ENCODE results near the gene OTOP3. TPM values are rescaled to one million over a fixed set of nuclear protein-coding genes. Genes with fewer than 3 reads are reported as not detected.
"Not testable (repeated sequence)": the region's sequence is repeated elsewhere in the genome, so short reads cannot be mapped to it uniquely, and the experiment has no call there.

The OTOP3 gene
- total RNA-seq, 4 donors from 2014 or later = 7.1 to 33.9 (median 24.0) TPM

- H3K4me1 ChIP-seq = peaks cover 11 to 39% (median 12%) of the 10 kb centered on the region in 3 donors
- no peak overlapping the region for H3K27ac ChIP-seq
- no peak for DNase-seq
- no peak overlapping the region for H3K4me3 ChIP-seq
- H3K36me3 ChIP-seq = no peaks in the 10 kb centered on the region
- no peaks in the 10 kb centered on the region for H3K9me3 ChIP-seq
- TF ChIP-seq POLR2A (IDR thresholded peaks at IDR 0.05) (no peak), CTCF (IDR thresholded peaks at IDR 0.05) (peak in 1 of 6 experiments; percentile 5)
- peaks cover 0 to under 1% (median 0%) of the 10 kb centered on the region in 4 donors for H3K27me3 ChIP-seq
- intact Hi-C loops (cut with DNase I) = loop anchor here (10.0 kb wide), 2 partner anchors 141 to 231 kb away; partner anchors contain the start of gene ARMC7
- no CpG with 5 or more reads among the region's 12 CpGs for WGBS, 2 donors
Observed at GRCh38 chr17:74963656-74964055, 28.0 kb downstream of the OTOP3 start.

GRCh38 chr17:74964246-74964761, 28.6 kb downstream of the OTOP3 start:
- WGBS, 2 donors = 87% methylated on average over 5 of the region's 12 CpGs; no CpG with 5 or more reads in 1 of the 2 donors
- TF ChIP-seq POLR2A (IDR thresholded peaks at IDR 0.05) = no peak
- no peak for TF ChIP-seq CTCF (IDR thresholded peaks at IDR 0.05)
- no peak for DNase-seq

GRCh38 chr17:74964988-74965622, 29.4 kb downstream of the OTOP3 start:
- DNase-seq = no peak
- no peak overlapping the region for H3K27ac ChIP-seq
- H3K4me1 ChIP-seq = peaks cover 11 to 52% (median 15%) of the 10 kb centered on the region in 3 donors
- no peaks in the 10 kb centered on the region for H3K36me3 ChIP-seq
- H3K4me3 ChIP-seq = no peak overlapping the region
- intact Hi-C loops (cut with DNase I) = loop anchor here (10.0 kb wide), 2 partner anchors 140 to 230 kb away; partner anchors contain the start of gene ARMC7
- no peaks in the 10 kb centered on the region for H3K9me3 ChIP-seq
- no peak for TF ChIP-seq POLR2A (IDR thresholded peaks at IDR 0.05)
- TF ChIP-seq CTCF (IDR thresholded peaks at IDR 0.05) = no peak
- WGBS, 2 donors = 39 to 59% methylated on average over 10 to 11 of the region's 14 CpGs
- peaks cover 0 to 8% (median 0%) of the 10 kb centered on the region in 4 donors for H3K27me3 ChIP-seq

More at GRCh38 chr17:74964246-74964761, 28.6 kb downstream of the OTOP3 start:
- Histone ChIP-seq H3K36me3 (no peaks in the 10 kb centered on the region), H3K4me1 (peaks cover 11 to 45% (median 16%) of the 10 kb centered on the region in 3 donors), H3K27ac (no peak overlapping the region), H3K27me3 (peaks cover 0 to 4% (median 0%) of the 10 kb centered on the region in 4 donors), H3K4me3 (no peak overlapping the region), H3K9me3 (no peaks in the 10 kb centered on the region)
- intact Hi-C loops (cut with DNase I) = loop anchor here (10.0 kb wide), 2 partner anchors 140 to 230 kb away; partner anchors contain the start of gene ARMC7

GRCh38 chr17:74968361-74968780, 32.7 kb downstream of the OTOP3 start:
- no peak overlapping the region for H3K4me3 ChIP-seq
- H3K9me3 ChIP-seq = no peaks in the 10 kb centered on the region
- H3K27ac ChIP-seq = no peak overlapping the region
- intact Hi-C loops (cut with DNase I) = loop anchor here (10.0 kb wide), 2 partner anchors 136 to 226 kb away; partner anchors contain the start of gene ARMC7
- H3K27me3 ChIP-seq = peaks cover 0 to 40% (median 1%) of the 10 kb centered on the region in 4 donors
- WGBS, 2 donors = 100% methylated on average over 1 of the region's 5 CpGs; no CpG with 5 or more reads in 1 of the 2 donors
- no peaks in the 10 kb centered on the region for H3K36me3 ChIP-seq
- H3K4me1 ChIP-seq = peaks cover 17 to 63% (median 22%) of the 10 kb centered on the region in 3 donors
- TF ChIP-seq POLR2A (IDR thresholded peaks at IDR 0.05) (no peak), CTCF (IDR thresholded peaks at IDR 0.05) (no peak)
- DNase-seq = no peak

- H3K27me3 ChIP-seq = peaks cover 0 to 52% (median 1%) of the 10 kb centered on the region in 4 donors
- H3K4me3 ChIP-seq, DNase-seq, H3K27ac ChIP-seq, H3K9me3 ChIP-seq, H3K36me3 ChIP-seq: not testable (repeated sequence)
- WGBS, 2 donors = 88 to 92% methylated on average over 5 of the region's 5 CpGs
- intact Hi-C loops (cut with DNase I) = loop anchor here (10.0 kb wide), 2 partner anchors 135 to 225 kb away; partner anchors contain the start of gene ARMC7
- H3K4me1 ChIP-seq = peaks cover 17 to 63% (median 22%) of the 10 kb centered on the region in 3 donors
Observed at GRCh38 chr17:74969501-74969900, 33.8 kb downstream of the OTOP3 start.

Data from esophagus squamous epithelium (tissue), 5 donors.